DLD1 (cell line): ENCODE measurements around the gene ITPK1.

Source experiments
- in situ Hi-C: cut with HindIII; loops from 2 replicates; pipeline ENCODE4 v1.10.0; 2017; ENCODE audit warnings: low sequenced_read_pairs

ITPK1 gene

GRCh38 chr14:93015505-93015904, 100.2 kb downstream of the ITPK1 start:
- in situ Hi-C loops = no loop called here

GRCh38 chr14:93015064-93015463, 100.7 kb downstream of the ITPK1 start:
- in situ Hi-C loops = no loop called here

- in situ Hi-C loops = no loop called here
Observed at GRCh38 chr14:93014058-93015023, 101.4 kb downstream of the ITPK1 start.

- in situ Hi-C loops = no loop called here
Observed at GRCh38 chr14:93012951-93013719, 102.6 kb downstream of the ITPK1 start.

GRCh38 chr14:93012506-93012905, 103.2 kb downstream of the ITPK1 start:
- in situ Hi-C loops = no loop called here

- in situ Hi-C loops = no loop called here
Observed at GRCh38 chr14:93011650-93012325, 103.9 kb downstream of the ITPK1 start.

- in situ Hi-C loops = no loop called here
Observed at GRCh38 chr14:93011141-93011529, 104.6 kb downstream of the ITPK1 start.

- in situ Hi-C loops = no loop called here
Observed at GRCh38 chr14:93010522-93011140, 105.1 kb downstream of the ITPK1 start.

GRCh38 chr14:93010130-93010499, 105.6 kb downstream of the ITPK1 start:
- in situ Hi-C loops = no loop called here

- in situ Hi-C loops = no loop called here
Observed at GRCh38 chr14:93009471-93010129, 106.1 kb downstream of the ITPK1 start.

- in situ Hi-C loops = no loop called here
Observed at GRCh38 chr14:93008381-93008780, 107.3 kb downstream of the ITPK1 start.

GRCh38 chr14:93007225-93007997, 108.3 kb downstream of the ITPK1 start:
- in situ Hi-C loops = no loop called here

- in situ Hi-C loops = no loop called here
Observed at GRCh38 chr14:93006567-93007051, 109.1 kb downstream of the ITPK1 start.

GRCh38 chr14:93005838-93006237, 109.9 kb downstream of the ITPK1 start:
- in situ Hi-C loops = no loop called here

GRCh38 chr14:93005135-93005813, 110.5 kb downstream of the ITPK1 start:
- in situ Hi-C loops = no loop called here

- in situ Hi-C loops = no loop called here
Observed at GRCh38 chr14:93004699-93005082, 111.0 kb downstream of the ITPK1 start.

GRCh38 chr14:93003945-93004698, 111.6 kb downstream of the ITPK1 start:
- in situ Hi-C loops = no loop called here

- in situ Hi-C loops = no loop called here
Observed at GRCh38 chr14:93002851-93003298, 112.8 kb downstream of the ITPK1 start.
